ENCODE results near the gene RIMBP3C. TPM values are rescaled to one million over a fixed set of nuclear protein-coding genes. Genes with fewer than 3 reads are reported as not detected.

The RIMBP3C gene
- total and polyA plus RNA-seq, 2 donors from 2014 or later = 0.22 TPM; not detected in 1

DNA sequence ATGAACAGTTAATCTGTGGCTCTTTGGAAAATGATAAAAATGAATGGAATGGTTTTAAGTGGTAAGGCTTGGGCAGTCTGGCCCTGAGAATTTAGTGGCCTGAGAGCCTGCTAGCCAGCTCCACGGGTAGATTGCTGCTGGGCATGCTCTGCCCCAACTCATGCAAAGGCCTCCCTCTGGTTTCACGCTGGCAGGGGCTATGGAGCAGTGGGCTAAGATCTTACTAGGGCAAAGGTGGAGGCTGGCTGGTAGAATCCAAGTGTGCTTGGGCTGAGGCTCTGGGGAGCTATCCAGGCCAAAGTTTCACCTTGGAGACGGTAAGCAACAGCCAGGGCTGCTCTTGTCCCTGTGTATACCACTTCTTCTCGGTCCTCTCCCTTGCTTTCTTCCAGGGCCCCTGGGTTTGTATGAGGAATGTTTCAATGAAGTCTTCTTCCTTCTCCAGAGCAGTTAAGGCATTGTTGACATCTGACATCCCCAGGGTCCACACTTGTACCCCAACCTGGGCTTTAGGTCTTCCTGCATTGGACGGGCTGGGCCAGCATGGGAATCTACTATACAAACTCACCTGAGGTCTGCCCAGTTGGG is 43.7 kb upstream of the RIMBP3C start:
- TF ChIP-seq, protein P1, sequence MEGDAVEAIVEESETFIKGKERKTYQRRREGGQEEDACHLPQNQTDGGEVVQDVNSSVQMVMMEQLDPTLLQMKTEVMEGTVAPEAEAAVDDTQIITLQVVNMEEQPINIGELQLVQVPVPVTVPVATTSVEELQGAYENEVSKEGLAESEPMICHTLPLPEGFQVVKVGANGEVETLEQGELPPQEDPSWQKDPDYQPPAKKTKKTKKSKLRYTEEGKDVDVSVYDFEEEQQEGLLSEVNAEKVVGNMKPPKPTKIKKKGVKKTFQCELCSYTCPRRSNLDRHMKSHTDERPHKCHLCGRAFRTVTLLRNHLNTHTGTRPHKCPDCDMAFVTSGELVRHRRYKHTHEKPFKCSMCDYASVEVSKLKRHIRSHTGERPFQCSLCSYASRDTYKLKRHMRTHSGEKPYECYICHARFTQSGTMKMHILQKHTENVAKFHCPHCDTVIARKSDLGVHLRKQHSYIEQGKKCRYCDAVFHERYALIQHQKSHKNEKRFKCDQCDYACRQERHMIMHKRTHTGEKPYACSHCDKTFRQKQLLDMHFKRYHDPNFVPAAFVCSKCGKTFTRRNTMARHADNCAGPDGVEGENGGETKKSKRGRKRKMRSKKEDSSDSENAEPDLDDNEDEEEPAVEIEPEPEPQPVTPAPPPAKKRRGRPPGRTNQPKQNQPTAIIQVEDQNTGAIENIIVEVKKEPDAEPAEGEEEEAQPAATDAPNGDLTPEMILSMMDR (IDR thresholded peaks at IDR 0.05; ENCODE audit: borderline replicate concordance, extremely low read depth, insufficient read depth) = no peak
- peaks cover 0 to 22% (median 15%) of the 10 kb centered on the region in 3 donors for H3K36me3 ChIP-seq (ENCODE audit: control insufficient read depth in 2 of 3, insufficient read depth in 3 of 3, low read length in 3 of 3)

DNA sequence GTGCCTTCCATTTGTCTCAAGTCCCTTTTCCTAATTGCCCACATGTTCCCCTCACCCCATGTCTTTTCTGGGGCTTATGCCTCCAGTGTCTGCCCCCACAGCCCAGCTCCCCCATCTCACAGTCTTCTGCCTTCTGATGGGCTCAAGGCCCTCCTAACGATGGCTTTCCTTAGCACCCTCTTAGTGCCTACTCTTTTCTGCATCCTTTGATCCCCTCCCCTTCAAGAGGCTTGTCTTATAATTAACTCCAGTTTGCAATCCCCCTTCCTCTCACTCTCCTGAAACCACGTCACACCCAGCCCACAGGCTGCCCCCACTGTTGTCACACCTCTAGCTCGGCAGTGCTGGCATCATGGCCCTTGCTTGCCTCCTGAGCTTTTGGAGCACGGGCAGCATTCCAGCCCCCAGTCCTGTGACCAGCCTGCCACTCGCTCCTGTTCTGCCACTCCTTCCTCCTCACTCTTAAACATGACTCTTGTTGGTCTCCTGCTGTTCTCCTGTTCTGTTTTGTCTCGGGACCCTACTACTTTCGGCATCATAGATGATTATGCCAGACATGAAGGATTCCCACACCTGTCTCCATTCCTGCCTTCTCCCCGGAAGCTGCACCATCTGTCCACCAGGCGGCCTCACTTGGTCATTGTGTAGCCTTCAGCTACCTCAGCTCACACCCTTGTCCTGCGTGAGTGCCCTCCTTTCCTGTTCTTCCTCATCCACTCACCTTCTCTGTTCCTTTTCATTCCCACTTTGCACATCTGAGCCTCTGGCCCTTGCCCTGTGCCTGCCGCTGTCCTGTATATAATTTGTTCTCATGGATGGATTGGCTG is 42.4 kb upstream of the RIMBP3C start:
- no peak overlapping the region for H3K4me3 ChIP-seq (ENCODE audit: low read length in 3 of 3)
- intact Hi-C loops (cut with DNase I) = no loop called here
- no peaks in the 10 kb centered on the region for H3K27me3 ChIP-seq (ENCODE audit: control insufficient read depth, insufficient read depth, low read length)
- FAIRE-seq (no peak), DNase-seq (no peak)
- H3K27ac ChIP-seq (ENCODE audit: low read depth in 2 of 2, low read length in 2 of 2) = no peak overlapping the region
- no peaks in the 10 kb centered on the region for H3K9me3 ChIP-seq (ENCODE audit: control insufficient read depth in 2 of 3, insufficient read depth in 1 of 3, low read length in 3 of 3)
- peaks cover 0 to 9% (median 9%) of the 10 kb centered on the region in 3 donors for H3K4me1 ChIP-seq (ENCODE audit: control insufficient read depth in 2 of 3, insufficient read depth in 2 of 3, low read depth in 1 of 3, low read length in 3 of 3)
- peaks cover 0 to 22% (median 15%) of the 10 kb centered on the region in 3 donors for H3K36me3 ChIP-seq (ENCODE audit: control insufficient read depth in 2 of 3, insufficient read depth in 3 of 3, low read length in 3 of 3)
- no peak overlapping the region for H3K9ac ChIP-seq (ENCODE audit: low read length in 3 of 3)
- TF ChIP-seq, protein P1 (IDR thresholded peaks at IDR 0.05; ENCODE audit: borderline replicate concordance, extremely low read depth, insufficient read depth) = no peak

More for the DNA sequence above, 43.7 kb upstream of the RIMBP3C start:
- Histone ChIP-seq H3K4me3 (ENCODE audit: low read length in 3 of 3) (no peak overlapping the region), H3K9ac (ENCODE audit: low read length in 3 of 3) (no peak overlapping the region), H3K27ac (ENCODE audit: low read depth in 2 of 2, low read length in 2 of 2) (no peak overlapping the region), H3K27me3 (ENCODE audit: control insufficient read depth, insufficient read depth, low read length) (no peaks in the 10 kb centered on the region), H3K9me3 (ENCODE audit: control insufficient read depth in 2 of 3, insufficient read depth in 1 of 3, low read length in 3 of 3) (no peaks in the 10 kb centered on the region), H3K4me1 (ENCODE audit: control insufficient read depth in 2 of 3, insufficient read depth in 2 of 3, low read depth in 1 of 3, low read length in 3 of 3) (peaks cover 0 to 9% (median 9%) of the 10 kb centered on the region in 3 donors)
- FAIRE-seq (no peak), DNase-seq (no peak)
- intact Hi-C loops (cut with DNase I) = no loop called here

DNA sequence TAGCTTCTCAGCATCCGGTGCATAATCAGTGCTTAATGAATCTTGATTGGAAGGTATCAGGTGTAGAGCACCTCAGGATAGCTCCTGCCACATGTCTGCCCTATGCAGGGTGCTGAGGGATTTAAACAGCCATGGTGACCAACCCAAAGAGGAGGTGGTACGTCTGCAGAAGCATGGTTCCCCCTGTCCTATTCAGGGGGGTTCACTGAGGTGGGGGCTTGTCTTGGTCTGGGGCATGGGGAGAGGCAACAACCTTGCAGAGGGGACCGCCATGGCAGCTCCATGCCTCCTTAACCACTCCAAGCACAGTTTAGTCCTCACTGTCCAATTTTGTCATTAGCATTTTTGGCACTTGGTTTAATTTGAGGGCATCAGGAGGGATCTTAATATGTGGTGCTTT is 41.2 kb upstream of the RIMBP3C start:
- H3K4me1 ChIP-seq (ENCODE audit: control insufficient read depth in 2 of 3, insufficient read depth in 2 of 3, low read depth in 1 of 3, low read length in 3 of 3) = peaks cover 0 to 9% (median 9%) of the 10 kb centered on the region in 3 donors
- peaks cover 0 to 22% (median 15%) of the 10 kb centered on the region in 3 donors for H3K36me3 ChIP-seq (ENCODE audit: control insufficient read depth in 2 of 3, insufficient read depth in 3 of 3, low read length in 3 of 3)
- intact Hi-C loops (cut with DNase I) = no loop called here
- TF ChIP-seq, protein P1 (IDR thresholded peaks at IDR 0.05; ENCODE audit: borderline replicate concordance, extremely low read depth, insufficient read depth) = no peak
- no peaks in the 10 kb centered on the region for H3K27me3 ChIP-seq (ENCODE audit: control insufficient read depth, insufficient read depth, low read length)
- no peaks in the 10 kb centered on the region for H3K9me3 ChIP-seq (ENCODE audit: control insufficient read depth in 2 of 3, insufficient read depth in 1 of 3, low read length in 3 of 3)
- FAIRE-seq (no peak), DNase-seq (no peak)
- H3K9ac ChIP-seq (ENCODE audit: low read length in 3 of 3) = no peak overlapping the region
- no peak overlapping the region for H3K4me3 ChIP-seq (ENCODE audit: low read length in 3 of 3)
- H3K27ac ChIP-seq (ENCODE audit: low read depth in 2 of 2, low read length in 2 of 2) = no peak overlapping the region

Data from kidney (tissue), 14 donors.